NCI-H524 (cell line): Measurements from ENCODE around the gene UBE2L5.
A peak's percentile ranks its signal among the peaks of the same experiment; 100 is the strongest.

ENCODE experiments used
- DNase-seq, 2 experiments: peaks; one replicate each; lab custom pipeline; 2025; lab: John Stamatoyannopoulos, UW

Gene UBE2L5

DNA sequence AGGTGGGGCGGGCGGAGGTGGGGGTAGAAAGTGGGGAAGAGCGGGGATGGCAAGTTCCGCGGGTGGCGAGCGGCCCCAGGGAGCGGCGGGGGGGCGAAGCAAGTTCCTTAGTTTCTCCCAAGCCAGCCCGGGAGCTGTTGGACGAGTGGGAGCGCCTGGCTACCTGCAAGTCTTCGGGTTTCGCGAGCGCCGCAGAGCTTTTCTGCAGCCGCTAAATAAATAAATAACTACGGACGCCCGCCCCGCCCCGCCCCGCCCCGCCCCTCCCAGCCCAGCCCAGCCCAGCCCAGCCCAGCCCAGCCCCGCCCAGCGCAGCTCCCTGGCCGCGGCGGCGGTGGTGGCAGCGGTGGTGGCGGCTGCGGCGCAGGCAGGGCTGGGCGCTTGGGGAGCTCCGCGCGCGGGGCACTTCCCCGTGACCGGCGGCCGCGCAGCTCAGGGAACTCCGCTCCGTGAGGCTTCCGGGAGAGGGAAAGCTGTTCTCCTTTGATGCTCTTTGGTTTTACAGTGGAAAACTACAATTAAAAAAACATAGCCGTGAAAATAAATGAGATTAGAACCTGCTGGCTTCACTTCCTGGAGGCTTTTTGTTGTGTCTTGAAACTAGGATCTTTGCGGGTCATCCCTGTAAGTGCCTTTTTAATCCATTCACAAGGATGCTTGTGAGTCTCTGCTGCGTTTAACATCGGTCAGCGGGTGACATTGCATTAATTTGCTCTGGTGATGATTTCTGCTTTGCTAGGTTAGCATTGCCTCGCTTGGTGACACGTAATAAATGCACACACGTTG, at the start of gene UBE2L5:
UBE2L5 (plus strand) TSS at position 440 of the 786 bp plus-strand sequence. CDS start 5,498 bp downstream, outside the sequence.
- peak; percentile 90 to 91 for DNase-seq

DNA sequence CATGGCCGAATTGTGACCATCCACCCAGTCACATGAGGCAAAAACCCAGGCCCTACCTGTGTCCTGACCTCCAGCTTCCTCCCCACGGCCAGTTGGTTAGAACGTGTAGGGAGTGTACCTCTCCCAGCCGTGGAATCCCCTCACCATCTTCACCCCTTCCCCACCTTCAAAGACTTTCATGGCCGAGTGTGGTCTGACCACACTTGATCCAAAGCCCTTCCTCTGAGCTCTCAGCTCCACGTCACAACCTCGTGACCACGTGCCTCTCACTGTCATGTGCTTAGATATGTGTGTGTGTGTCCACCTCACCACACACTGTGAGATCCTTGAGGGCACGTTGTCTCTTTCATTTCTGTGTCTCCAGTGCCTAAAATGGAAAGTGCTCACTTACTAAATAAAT, 48.6 kb upstream of the UBE2L5 start:
- no peak for DNase-seq

DNA sequence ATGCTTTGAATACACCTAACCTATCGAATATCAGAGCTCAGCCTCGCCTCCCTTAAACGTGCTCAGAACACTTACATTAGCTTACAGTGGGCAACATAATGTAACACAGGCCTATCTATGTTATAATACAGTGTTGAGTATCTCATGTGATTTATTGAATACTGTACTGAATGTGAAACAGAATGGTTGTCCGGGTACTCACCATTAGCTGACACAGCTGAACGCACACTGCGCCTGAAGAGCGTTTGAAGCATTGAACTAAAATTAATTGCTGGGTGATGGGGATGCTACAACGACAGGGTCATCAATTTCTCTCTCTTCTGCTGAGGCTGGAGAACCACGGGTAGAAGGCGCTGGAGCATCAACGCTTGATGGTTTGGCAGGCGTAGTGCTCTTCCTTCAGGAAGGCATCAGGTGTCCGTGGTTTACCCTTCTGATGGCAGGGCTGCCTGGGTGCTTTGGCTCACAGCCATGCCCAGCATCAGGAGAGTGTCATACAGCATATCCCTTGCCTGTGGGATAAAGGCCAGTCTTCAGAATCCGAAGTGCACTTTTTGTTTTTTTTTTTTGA, 46.9 kb upstream of the UBE2L5 start:
- no peak for DNase-seq

DNA sequence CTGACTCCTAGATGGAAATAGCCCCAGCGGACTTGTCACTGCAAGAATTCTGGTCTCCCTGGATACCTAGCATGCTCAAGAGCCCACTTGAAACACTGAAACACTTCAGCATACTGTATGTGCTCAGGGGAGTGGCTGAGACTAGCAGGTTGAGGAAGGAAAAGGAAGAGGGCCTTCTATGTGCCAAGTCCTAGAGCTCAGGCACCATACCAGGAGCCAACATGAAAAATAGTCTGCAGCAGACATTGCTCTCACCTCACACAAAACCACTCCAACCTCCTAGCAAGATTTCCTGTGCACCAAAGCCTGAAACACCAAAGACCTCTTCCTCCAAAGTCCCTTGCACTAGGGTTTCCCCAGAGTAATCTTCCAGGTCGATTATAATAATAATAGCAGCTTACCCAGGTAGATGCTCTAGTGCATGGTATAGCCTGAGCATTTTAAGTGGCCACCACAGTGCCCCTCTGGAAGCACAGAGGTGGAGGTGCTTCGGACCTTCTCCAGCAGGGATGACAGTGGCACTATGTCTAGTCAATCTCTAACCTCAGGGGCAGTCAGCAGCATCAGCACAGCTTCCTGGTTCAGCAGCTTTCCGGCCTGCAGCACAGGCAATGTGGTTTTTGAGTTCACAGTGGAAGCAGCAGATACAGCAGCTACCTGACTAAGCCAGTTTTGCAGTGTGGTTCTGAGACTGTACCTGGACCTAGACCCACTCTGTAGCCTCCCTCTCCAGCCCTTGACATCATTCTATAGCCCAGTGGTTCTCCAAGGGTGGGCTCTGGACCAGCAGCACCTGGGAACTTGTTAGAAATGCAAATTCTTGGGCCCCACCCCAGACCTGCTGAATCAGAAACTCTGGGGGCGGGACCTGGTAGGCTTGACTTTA, 45.6 kb upstream of the UBE2L5 start:
- peak; percentile 53 to 81 for DNase-seq

DNA sequence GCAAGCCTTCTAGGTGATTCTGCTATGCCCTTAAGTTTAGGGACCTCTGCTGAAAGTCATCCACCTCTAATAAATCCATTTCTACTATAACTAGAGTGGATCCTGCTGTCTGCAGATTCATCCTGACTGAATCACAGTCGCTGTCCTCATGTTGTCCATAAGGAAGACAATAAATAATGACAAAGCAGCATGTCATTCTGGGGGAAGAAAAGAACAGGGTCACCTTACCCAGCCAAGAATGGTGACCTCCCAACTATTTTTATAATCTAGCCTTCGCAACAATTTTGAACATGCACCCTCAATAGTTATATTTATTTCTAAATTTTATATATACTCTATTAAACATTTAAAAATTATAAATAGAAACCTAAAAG, 45.0 kb upstream of the UBE2L5 start:
- no peak for DNase-seq

DNA sequence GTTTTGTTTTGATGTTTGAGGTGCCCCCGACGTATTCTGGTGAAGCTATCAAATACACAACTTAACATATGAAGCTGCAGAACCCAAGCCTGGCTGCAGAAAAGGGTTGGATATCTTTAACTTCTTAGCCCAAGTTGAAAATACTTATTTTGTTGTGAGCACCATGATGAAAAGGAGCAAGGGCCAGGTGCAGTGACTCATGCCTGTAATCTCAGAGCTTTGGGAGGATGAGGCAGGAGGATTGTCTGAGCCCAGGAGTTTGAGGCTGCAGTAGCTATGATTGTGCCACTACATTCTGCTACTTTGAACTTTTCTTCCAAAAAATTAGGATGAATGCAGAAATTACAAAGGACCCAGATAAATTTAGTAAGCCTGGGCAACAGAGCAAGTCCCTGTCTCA, 44.1 kb upstream of the UBE2L5 start:
- DNase-seq, result no peak

DNA sequence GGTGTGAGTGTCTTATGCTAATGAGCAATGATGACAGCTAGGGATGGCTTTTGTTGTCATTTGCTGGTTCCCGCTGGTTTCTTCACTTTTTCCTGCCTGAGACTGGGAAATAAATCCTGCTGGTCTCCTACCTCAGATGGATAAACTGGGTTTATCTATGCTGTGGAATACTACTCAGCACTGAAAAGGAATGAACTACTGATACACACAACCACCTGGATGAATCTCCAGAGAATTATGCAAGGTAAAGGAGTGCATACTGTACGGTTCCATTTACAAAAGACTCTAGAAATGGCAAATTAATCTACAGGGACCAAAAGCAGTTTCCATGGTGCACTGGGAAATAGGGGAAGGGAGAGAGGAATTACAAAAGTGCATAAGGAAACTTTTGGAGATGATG, 41.2 kb upstream of the UBE2L5 start:
- no peak for DNase-seq

DNA sequence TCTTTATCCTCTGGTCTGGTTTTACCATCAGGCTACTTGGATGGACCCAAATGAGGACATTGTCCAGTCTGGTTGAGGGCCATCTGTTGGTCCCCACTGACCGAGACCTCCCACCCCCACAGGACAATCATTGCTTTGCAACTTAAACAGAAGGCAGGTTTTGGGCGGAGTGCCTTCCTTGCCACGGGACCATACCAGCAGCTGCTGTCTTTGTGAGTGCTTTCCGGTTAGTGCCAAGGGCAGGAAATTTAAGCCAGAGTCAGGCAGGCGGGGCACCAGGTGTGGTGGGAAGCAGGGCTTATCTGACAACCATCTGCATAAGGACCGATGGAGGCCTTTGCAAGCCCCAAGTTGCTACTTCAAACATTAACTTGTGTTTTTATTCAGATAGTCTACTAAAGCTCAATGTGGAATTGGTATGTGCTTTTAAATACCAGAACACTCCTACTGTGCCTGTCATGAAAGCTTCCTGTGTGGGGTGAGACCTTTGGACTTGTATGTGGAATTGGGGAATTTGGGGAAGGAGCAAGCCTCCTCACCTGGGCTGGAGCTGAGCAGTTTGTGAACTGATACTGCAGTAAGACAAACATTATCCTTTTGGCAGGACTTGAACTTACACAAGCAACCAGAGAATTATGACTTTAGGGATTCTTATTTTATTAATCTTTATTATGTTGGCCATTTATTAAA, 39.3 kb upstream of the UBE2L5 start:
- DNase-seq, result peak; percentile 88 to 95

DNA sequence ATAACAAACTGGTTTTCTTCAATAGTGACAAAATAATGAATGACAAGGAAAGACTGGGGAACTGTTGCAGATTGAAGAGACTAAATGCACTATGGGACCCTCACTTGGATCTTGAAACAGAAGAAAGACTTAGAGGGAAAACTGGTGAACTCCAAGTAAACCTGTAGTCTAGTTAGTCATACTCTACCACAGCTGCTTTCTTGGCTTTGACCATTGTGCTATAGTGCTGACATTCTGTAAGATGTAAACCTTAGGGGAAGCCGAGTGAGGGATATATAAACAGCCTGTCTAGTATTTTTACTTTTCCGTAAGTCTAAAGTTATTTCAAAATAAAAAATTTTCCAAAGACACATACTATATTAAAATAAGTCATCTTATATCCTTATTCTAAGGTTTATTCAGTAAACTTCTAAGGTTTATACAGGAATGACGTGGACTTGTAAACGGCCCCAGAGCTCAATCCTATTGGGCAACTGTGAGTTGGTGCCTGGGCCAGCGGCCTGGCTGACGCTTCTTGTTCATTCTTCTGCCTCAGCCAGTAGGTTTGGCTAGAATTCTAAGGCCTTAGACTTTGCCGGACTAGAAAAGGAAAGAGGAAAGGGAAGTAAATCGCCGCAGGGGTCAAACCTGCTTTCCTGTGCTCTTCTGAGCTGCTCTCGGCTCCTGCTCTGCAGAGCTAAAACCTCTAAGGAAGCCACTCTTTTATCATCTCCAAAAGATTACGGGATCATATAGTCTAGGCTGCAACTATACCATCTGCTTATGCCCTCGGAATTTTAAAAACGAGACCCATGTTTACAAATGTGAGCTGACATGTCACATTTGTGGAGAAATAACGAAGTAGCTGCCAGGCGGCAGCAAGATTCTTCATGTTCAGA, 33.6 kb upstream of the UBE2L5 start:
- DNase-seq, result no peak

DNA sequence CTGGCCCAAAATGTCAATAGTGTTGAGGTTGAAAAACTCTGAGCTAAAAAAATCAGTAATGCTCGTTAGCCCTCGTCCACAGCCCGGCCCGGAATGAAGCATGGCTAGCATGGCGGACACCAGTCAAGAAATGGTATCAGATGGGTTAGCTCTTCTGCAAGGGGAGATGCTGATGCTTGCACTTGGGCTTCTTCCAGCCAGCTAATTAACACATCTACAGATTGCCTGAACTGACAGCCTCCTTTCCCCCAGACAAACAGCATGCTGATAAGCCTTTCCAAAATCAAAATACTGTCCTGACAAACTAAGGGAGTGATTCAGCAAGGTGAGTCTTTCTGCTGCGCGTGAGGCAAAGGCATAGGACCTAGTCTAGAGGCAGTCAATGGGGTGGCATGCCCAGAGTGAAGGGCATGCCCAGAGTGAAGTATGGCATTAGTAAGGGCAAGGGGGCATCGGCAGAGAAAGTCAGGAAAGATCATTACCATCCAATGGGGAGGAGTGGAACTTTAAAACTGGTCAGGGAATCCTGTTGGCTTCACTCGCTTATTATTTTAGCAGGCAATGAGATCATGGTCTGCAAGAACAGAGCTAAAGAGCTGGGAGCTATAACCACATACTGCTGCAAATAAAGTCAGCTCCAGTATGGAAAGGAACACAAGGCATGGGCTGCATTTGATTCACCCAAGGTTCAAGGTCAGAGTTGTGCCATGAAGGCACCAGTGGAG, 30.2 kb upstream of the UBE2L5 start:
- DNase-seq, result no peak

DNA sequence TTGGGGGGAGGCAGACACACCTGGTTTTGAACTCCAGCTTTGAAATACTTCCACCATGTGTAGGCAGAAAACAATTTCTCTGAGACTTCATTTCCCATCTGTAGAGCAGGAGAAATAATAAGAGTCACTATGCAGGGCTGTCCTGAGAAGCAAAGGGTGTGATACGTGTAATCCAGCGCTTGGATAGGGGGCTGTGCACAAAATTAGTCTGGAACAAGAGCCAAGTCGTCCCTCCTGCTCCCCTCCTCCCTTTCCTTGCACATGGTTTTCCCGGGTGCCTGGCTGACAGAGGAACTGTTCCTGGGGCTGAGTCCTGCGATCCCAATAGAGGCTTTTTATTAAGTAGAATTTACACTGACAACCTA, 29.6 kb upstream of the UBE2L5 start:
- DNase-seq, result no peak

DNA sequence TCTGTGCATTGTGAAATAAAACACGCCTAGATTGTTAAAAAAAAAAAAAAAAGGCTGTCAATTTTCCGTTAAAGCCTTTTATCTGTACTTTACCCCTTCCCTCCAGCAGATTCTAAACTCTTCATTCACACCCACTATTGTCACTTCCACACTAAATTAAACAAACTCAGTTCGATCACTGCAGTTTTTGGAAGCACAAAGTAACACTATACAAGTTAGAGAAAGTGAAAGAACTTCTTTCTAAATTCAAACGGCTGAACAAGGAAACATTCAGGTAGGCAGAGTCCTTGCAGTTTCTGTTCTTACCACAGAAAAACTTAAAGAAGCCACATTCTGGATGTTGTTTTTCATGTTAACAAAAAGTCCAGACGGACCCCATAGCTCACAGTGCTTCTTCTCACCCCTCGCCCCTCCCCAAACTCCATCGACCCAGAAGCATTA, 27.5 kb upstream of the UBE2L5 start:
- no peak for DNase-seq

DNA sequence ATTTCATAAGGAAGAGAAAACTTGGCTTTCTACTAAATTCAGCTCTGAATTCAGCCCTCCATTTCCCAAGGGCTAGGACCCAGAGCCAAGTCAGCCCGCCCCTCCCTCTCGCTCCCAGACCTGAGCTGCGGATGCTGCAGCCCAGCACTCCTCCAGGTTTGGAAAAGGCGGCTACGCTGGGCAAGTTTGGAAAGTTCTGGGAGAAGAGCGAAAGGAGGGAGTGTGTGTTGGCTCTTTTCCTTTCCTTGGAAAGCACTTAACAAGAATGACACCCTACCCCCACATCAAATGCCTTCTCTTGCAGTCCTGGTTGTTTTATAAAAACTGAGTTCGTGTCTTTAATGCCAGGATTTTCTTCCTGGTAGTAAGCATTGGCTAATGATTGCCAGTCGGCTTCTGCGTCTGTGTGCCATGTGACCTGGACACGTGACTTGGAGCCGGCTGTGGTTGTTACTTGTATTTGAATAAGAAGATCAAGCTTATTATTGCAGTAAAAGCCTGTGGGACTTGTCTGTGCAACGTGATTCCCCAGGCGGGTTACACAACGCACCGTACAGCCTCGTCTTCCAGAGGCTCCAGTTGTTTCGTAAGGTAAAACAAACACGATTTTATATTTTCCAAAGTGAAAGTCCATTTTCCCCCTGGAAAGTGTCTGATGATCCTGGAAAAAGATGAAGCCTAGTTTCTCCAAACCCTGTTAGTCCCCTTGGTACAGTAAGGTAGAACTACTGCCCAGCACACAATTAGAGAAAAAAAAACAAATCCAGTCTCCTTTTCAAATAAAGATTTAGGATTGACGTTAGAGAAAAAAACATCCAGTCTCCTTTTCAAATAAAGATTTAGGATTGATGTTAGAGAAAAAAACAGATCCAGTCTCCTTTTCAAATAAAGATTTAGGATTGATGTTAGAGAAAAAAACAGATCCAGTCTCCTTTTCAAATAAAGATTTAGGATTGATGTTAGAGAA, 26.8 kb upstream of the UBE2L5 start:
- peak; percentile 68 to 89 for DNase-seq

DNA sequence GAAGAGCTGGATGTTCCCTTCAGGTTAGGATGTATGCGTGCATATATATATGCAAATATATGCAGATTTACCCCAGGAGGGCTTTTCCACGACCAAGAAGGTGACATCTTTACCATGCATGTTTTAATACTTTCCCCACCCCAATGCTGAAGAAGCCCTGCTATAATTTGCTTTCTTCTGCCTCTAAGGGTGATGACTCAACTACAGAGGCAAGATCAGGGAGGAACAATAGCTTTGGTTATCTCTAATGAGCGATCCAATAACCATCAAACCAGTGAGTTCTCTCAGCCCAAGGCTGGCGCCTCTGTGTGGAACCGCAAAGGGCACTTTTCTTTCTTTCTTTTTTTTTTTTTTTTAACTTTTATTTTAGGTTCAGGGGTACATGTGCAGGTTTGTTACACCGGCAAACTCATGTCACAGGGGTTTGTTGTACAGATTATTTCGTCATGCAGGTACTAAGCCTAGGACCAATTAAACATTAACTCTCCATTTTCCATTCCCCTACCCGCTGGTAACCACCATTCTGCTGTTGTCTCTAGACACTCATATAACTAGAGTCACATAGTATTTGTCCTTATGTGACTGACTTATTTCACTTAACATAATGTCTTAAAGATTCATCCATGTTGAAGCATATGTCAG, 25.7 kb upstream of the UBE2L5 start:
- no peak for DNase-seq

DNA sequence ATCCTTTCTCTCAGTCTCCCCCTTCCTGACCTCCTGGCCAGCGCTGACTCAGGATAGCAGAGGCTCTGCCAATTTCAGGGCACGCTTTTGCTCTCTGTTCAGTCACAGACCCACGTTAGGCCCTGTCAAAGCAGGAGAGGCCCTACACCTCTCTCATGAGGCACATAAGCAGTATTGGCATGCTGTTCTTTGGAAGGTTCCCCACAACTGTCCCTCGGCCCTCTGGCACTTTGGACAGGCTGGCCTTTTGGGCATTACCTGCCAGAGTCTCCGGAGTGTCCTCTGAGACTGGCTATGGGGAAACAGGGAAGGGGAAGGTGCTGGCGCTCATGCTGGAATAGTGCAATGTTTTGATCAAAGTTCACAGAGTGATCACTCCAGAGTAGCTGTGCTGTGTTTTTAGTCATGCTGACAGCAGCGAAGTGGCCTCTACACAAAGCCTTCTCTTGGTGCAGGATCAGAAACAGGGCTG, 23.7 kb upstream of the UBE2L5 start:
- DNase-seq, result no peak

DNA sequence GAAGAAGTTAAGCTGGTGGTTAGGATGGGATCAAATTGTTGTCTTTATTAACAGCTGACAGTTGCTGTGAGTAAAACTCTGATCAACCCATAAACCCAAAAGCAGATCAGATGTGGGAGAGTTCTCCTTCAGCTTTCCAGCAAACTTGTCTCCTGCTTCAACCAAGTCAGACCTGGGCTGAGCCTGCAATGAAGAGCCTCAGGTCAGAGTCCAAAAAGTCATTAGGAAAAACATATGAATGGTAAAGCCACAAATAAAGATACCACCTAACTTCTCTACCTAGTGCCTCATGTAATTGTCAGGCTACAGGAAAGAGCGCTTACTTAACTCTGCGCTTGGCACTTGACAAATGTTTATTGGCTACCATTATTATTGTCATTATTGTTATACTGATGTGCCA, 21.9 kb upstream of the UBE2L5 start:
- no peak for DNase-seq

DNA sequence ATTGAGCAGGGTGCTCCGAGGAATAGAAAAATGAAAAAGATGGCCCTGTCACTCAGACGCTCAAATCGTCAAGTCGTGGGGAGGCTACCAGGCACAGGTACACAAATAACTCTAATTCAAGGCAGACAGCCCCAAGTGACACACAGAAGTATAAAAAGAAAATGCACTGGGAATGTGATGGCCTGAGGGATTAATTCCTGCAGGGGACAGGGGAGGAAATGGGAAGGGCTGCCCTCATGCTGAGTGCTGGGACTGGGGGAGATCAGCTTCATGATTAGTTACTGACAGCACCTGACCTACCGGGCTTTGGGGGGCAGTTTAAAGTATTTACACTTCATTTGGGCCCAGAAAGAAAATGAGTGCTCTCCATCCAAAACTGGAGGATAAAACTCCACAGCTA, 20.9 kb upstream of the UBE2L5 start:
- DNase-seq, result no peak

DNA sequence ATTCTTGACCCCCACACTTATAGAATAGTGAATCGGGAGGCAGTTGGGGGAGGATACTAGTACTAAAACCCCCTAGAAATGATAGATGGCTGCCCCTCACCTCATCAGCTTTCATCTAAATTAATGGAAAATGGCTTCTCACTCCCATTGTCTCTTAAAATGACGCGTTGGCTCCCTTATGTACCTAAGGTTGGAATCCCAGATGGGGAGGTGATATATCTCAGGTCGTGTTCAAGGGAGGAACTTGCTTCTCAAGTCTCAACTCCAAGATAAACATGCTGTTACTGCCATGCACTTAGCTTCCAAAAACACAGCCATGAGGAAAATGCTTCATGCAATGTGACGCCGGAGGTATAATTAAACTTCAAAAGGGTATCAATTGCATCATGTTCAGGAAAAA, 18.8 kb upstream of the UBE2L5 start:
- no peak for DNase-seq

DNA sequence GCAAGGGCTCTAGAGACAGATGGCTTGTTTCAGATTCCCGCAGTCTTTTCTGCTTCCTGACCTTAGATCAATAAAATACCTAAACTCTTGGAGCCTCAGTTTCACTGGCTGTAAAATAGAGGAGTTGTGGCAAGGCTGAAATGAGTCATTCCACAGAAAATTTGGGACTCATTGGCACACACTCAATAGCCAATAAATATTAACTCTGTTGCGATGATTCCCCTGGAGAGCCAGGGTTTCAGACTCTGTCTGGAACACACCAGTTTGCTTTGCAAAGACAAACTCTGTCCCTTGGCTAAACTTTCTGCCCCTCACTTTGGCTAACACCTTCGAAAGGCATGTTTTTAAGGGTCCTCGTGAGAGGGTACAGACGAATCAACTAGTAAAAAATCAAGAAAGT, 18.1 kb upstream of the UBE2L5 start:
- no peak for DNase-seq
